Left ventricle myocardium inferior (tissue), 1 donor: ENCODE measurements around the gene ACTR6. TPM values are rescaled to one million over a fixed set of nuclear protein-coding genes. Genes with fewer than 3 reads are reported as not detected.

Experiments used
- DNase-seq: peaks from one replicate; pipeline ENCODE4 v3.0.0-alpha.2; 2020
- H3K27ac ChIP-seq: fragments of 200-600 bp; replicated peaks from 2 replicates; pipeline ENCODE4 v1.8.0; 2021
- H3K27me3 ChIP-seq: fragments of 200-600 bp; 2 replicates; pipeline ENCODE4 v1.8.0; 2021; ENCODE audit warnings: low read depth
- H3K36me3 ChIP-seq: fragments of 200-600 bp; 2 replicates; pipeline ENCODE4 v1.8.0; 2021
- H3K4me1 ChIP-seq: fragments of 200-600 bp; 2 replicates; pipeline ENCODE4 v1.8.0; 2021
- H3K4me3 ChIP-seq: fragments of 200-600 bp; 2 replicates; pipeline ENCODE4 v1.8.0; 2021; ENCODE audit warnings: mild to moderate bottlenecking, moderate library complexity
- H3K9me3 ChIP-seq: fragments of 200-600 bp; replicated peaks from 2 replicates; pipeline ENCODE4 v1.8.0; 2021
- intact Hi-C: fragments of 100-400 bp; cut with micrococcal nuclease; formaldehyde crosslinking; loops from one replicate; pipeline ENCODE4 v1.11.0; 2022
- total RNA-seq: library from RNA; stranded (reverse); fragmentation: NEBNext Ultra II Directional; extraction: Animal tissue kit (Norgen Biotek cat#: 25700); gene quantifications from one replicate; pipeline ENCODE4 v1.2.1, GENCODE V29; 2021
- TF ChIP-seq, protein P1 (sequence below): fragments of 200-600 bp; IDR thresholded peaks from 2 replicates; pipeline ENCODE4 v1.8.0; 2021; ENCODE audit warnings: antibody characterized with exemption, mild to moderate bottlenecking, borderline replicate concordance
- donor health status: DM: no; HTN: yes; CAD: no; lungs with severe emphysema.

ACTR6 gene
- total RNA-seq, 1 donor from 2014 or later, result 18.3 TPM

GRCh38 chr12:100165356-100165755 is 35.3 kb upstream of the ACTR6 start:
- Histone ChIP-seq H3K27ac (no peak overlapping the region), H3K9me3 (no peaks in the 10 kb centered on the region), H3K36me3 (no peaks in the 10 kb centered on the region), H3K4me1 (peaks cover 13% of the 10 kb centered on the region), H3K4me3 (no peak overlapping the region), H3K27me3 (no peaks in the 10 kb centered on the region)
- intact Hi-C loops, result no loop called here
- no peak for DNase-seq
- TF ChIP-seq, protein P1, sequence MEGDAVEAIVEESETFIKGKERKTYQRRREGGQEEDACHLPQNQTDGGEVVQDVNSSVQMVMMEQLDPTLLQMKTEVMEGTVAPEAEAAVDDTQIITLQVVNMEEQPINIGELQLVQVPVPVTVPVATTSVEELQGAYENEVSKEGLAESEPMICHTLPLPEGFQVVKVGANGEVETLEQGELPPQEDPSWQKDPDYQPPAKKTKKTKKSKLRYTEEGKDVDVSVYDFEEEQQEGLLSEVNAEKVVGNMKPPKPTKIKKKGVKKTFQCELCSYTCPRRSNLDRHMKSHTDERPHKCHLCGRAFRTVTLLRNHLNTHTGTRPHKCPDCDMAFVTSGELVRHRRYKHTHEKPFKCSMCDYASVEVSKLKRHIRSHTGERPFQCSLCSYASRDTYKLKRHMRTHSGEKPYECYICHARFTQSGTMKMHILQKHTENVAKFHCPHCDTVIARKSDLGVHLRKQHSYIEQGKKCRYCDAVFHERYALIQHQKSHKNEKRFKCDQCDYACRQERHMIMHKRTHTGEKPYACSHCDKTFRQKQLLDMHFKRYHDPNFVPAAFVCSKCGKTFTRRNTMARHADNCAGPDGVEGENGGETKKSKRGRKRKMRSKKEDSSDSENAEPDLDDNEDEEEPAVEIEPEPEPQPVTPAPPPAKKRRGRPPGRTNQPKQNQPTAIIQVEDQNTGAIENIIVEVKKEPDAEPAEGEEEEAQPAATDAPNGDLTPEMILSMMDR, result no peak

GRCh38 chr12:100166232-100166631 is 34.4 kb upstream of the ACTR6 start:
- DNase-seq, result no peak
- Histone ChIP-seq H3K36me3 (no peaks in the 10 kb centered on the region), H3K27ac (no peak overlapping the region), H3K27me3 (no peaks in the 10 kb centered on the region), H3K4me3 (no peak overlapping the region), H3K4me1 (peaks cover 13% of the 10 kb centered on the region), H3K9me3 (no peaks in the 10 kb centered on the region)
- TF ChIP-seq, protein P1, result no peak
- intact Hi-C loops, result no loop called here

DNA sequence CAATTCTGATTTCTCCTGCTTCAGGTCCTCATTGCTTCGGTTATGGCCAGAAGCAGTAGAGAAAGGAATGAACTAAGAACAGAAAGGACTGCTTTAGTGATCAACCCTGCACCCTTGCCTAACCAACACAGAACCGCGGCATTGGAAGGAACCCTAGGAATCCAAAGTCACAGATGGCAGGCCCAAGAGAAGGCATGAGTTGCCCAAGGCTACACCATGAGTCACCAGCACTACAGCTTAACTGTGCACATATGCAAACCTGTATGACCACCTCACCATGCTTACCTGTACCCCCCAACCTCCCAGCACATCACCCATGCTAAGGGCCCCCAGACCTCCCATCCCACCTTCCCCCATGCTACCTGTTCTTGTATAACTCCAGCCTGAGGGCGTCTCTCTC is 32.1 kb upstream of the ACTR6 start:
- TF ChIP-seq, protein P1, result no peak
- no peaks in the 10 kb centered on the region for H3K27me3 ChIP-seq
- intact Hi-C loops, result no loop called here

GRCh38 chr12:100169345-100169744 is 31.3 kb upstream of the ACTR6 start:
- Histone ChIP-seq H3K9me3 (no peaks in the 10 kb centered on the region), H3K36me3 (no peaks in the 10 kb centered on the region), H3K27me3 (no peaks in the 10 kb centered on the region), H3K4me3 (no peak overlapping the region), H3K4me1 (peaks cover 3% of the 10 kb centered on the region), H3K27ac (no peak overlapping the region)
- TF ChIP-seq, protein P1, result no peak
- DNase-seq, result no peak
- intact Hi-C loops, result no loop called here

More for the DNA sequence above, 32.1 kb upstream of the ACTR6 start:
- H3K4me3 ChIP-seq, result no peak overlapping the region
- no peak for DNase-seq
- H3K36me3 ChIP-seq, result no peaks in the 10 kb centered on the region
- H3K9me3 ChIP-seq, result no peaks in the 10 kb centered on the region
- H3K4me1 ChIP-seq, result peaks cover 11% of the 10 kb centered on the region
- no peak overlapping the region for H3K27ac ChIP-seq

- no peak for DNase-seq
- intact Hi-C loops, result no loop called here
- Histone ChIP-seq H3K9me3 (no peaks in the 10 kb centered on the region), H3K27me3 (no peaks in the 10 kb centered on the region), H3K4me1 (no peaks in the 10 kb centered on the region), H3K36me3 (no peaks in the 10 kb centered on the region), H3K27ac (peak overlapping the region; percentile 38), H3K4me3 (no peak overlapping the region)
- TF ChIP-seq, protein P1, result no peak
These were observed 30.2 kb upstream of the ACTR6 start for GRCh38 chr12:100170313-100170858.
